ENCODE measurements around the gene LMAN1L. TPM values are rescaled to one million over a fixed set of nuclear protein-coding genes. Genes with fewer than 3 reads are reported as not detected.

LMAN1L gene
- polyA plus RNA-seq, 1 donor (not counting 4 experiments of a cell fraction or from before 2014, with no cell fraction given), result not detected

DNA sequence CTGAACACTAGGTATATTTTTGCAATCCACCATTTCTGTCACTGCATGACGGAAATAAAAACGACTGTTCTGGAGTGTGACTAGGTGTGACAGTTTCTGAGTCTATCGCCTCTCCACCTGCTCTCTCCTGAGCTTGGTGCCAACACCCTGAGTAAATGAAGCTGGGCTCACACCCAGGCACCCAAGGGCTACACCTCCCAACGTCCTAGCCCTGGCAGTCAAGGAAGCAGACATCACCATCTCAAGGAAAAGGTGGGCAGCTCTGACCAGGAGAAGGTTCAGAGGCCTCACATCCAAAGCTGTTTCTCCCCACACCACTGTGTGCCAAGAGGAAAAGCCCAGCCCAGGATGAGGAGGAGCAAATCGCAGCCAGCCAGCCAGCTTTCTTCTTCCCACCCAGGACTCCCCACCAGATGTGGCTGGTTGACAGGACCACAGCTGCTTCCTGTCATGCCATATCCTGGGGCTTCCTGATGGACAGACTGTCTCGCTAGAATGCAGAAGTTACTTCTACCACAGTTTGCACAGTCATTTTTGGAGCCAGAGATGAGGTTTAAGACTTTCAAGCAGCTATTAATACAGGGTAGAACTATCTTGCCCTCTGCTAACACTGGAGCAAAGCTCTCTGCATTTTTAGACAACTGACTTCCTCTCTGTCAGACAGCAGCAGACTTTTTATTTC lies 57.2 kb downstream of the LMAN1L start:
- no peak for FAIRE-seq
- H3K4me2 ChIP-seq (ENCODE audit: control insufficient read depth, extremely low read depth, insufficient read depth, low read depth, low read length), result peak overlapping the region; percentile 68
- H3K27ac ChIP-seq (ENCODE audit: control insufficient read depth, insufficient read depth, low read length), result no peak overlapping the region

GRCh38 chr15:74870436-74871215 lies 58.0 kb downstream of the LMAN1L start:
- TF ChIP-seq, protein P1, sequence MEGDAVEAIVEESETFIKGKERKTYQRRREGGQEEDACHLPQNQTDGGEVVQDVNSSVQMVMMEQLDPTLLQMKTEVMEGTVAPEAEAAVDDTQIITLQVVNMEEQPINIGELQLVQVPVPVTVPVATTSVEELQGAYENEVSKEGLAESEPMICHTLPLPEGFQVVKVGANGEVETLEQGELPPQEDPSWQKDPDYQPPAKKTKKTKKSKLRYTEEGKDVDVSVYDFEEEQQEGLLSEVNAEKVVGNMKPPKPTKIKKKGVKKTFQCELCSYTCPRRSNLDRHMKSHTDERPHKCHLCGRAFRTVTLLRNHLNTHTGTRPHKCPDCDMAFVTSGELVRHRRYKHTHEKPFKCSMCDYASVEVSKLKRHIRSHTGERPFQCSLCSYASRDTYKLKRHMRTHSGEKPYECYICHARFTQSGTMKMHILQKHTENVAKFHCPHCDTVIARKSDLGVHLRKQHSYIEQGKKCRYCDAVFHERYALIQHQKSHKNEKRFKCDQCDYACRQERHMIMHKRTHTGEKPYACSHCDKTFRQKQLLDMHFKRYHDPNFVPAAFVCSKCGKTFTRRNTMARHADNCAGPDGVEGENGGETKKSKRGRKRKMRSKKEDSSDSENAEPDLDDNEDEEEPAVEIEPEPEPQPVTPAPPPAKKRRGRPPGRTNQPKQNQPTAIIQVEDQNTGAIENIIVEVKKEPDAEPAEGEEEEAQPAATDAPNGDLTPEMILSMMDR (optimal IDR thresholded peaks at IDR 0.05 in 1 of 3, IDR thresholded peaks at IDR 0.05 in 1 of 3, conservative IDR thresholded peaks at IDR 0.05 in 1 of 3; ENCODE audit: extremely low read depth in 1 of 3, insufficient read depth in 2 of 3, low read length in 3 of 3), result no peak
- no peak for TF ChIP-seq EZH2 (IDR thresholded peaks at IDR 0.05; ENCODE audit: low read length)
- Histone ChIP-seq H3K9ac (ENCODE audit: control insufficient read depth, extremely low read depth, insufficient read depth, low read length) (peak overlapping the region; percentile 36), H3K9me1 (ENCODE audit: control insufficient read depth, extremely low read depth, insufficient read depth, low read length) (peaks cover 4% of the 10 kb centered on the region), H3K79me2 (ENCODE audit: control insufficient read depth, insufficient read depth, low read length) (peaks cover 52% of the 10 kb centered on the region), H3K27me3 (ENCODE audit: control insufficient read depth, extremely low read depth, insufficient read depth, low read length) (no peaks in the 10 kb centered on the region), H3K36me3 (ENCODE audit: control insufficient read depth in 2 of 2, extremely low read depth in 1 of 2, insufficient read depth in 2 of 2, low read length in 2 of 2) (peaks cover 0 to 3% of the 10 kb centered on the region in 2 experiments), H4K20me1 (ENCODE audit: control insufficient read depth, extremely low read depth, insufficient read depth, low read length) (peaks cover 13% of the 10 kb centered on the region), H3K27ac (ENCODE audit: control insufficient read depth, insufficient read depth, low read length) (peak overlapping the region; percentile 17), H3K9me3 (ENCODE audit: control insufficient read depth, low read depth, low read length) (no peaks in the 10 kb centered on the region), H2AFZ (ENCODE audit: control insufficient read depth, low read length) (no peak overlapping the region), H3K4me3 (ENCODE audit: control insufficient read depth in 2 of 3, extremely low read depth in 1 of 3, insufficient read depth in 2 of 3, low read depth in 1 of 3, low read length in 3 of 3) (peak overlapping the region in 2 of 3 experiments; percentile 22 to 43), H3K4me2 (ENCODE audit: control insufficient read depth, extremely low read depth, insufficient read depth, low read depth, low read length) (peak overlapping the region; percentile 68), H3K4me1 (ENCODE audit: control insufficient read depth, extremely low read depth, insufficient read depth, low read length) (peaks cover 59% of the 10 kb centered on the region)
- DNase-seq (ENCODE audit: low read depth, low spot score), result peak; percentile 35
- no peak for FAIRE-seq
- dilution Hi-C loops (cut with MboI; ENCODE audit: extremely low pct_ligation_motif_present, low sequenced_read_pairs), result no loop called here

More for the DNA sequence above, 57.2 kb downstream of the LMAN1L start:
- Histone ChIP-seq H3K27me3 (ENCODE audit: control insufficient read depth, extremely low read depth, insufficient read depth, low read length) (no peaks in the 10 kb centered on the region), H3K9me3 (ENCODE audit: control insufficient read depth, low read depth, low read length) (no peaks in the 10 kb centered on the region), H4K20me1 (ENCODE audit: control insufficient read depth, extremely low read depth, insufficient read depth, low read length) (peaks cover 13% of the 10 kb centered on the region), H3K4me1 (ENCODE audit: control insufficient read depth, extremely low read depth, insufficient read depth, low read length) (peaks cover 64% of the 10 kb centered on the region), H3K9ac (ENCODE audit: control insufficient read depth, extremely low read depth, insufficient read depth, low read length) (no peak overlapping the region), H3K9me1 (ENCODE audit: control insufficient read depth, extremely low read depth, insufficient read depth, low read length) (peaks cover 4% of the 10 kb centered on the region), H2AFZ (ENCODE audit: control insufficient read depth, low read length) (no peak overlapping the region), H3K4me3 (ENCODE audit: control insufficient read depth in 2 of 3, extremely low read depth in 1 of 3, insufficient read depth in 2 of 3, low read depth in 1 of 3, low read length in 3 of 3) (peak overlapping the region in 1 of 3 experiments; percentile 19), H3K79me2 (ENCODE audit: control insufficient read depth, insufficient read depth, low read length) (peaks cover 53% of the 10 kb centered on the region), H3K36me3 (ENCODE audit: control insufficient read depth in 2 of 2, extremely low read depth in 1 of 2, insufficient read depth in 2 of 2, low read length in 2 of 2) (peaks cover 0 to 3% of the 10 kb centered on the region in 2 experiments)
- DNase-seq (ENCODE audit: low read depth, low spot score), result no peak
- no peak for TF ChIP-seq EZH2 (IDR thresholded peaks at IDR 0.05; ENCODE audit: low read length)
- TF ChIP-seq, protein P1 (optimal IDR thresholded peaks at IDR 0.05 in 1 of 3, IDR thresholded peaks at IDR 0.05 in 1 of 3, conservative IDR thresholded peaks at IDR 0.05 in 1 of 3; ENCODE audit: extremely low read depth in 1 of 3, insufficient read depth in 2 of 3, low read length in 3 of 3), result no peak
- dilution Hi-C loops (cut with MboI; ENCODE audit: extremely low pct_ligation_motif_present, low sequenced_read_pairs), result no loop called here
